OCI-LY1 (cell line): Measurements from ENCODE around the gene UNC13A.
"Not testable (repeated sequence)": the region's sequence is repeated elsewhere in the genome, so short reads cannot be mapped to it uniquely, and the experiment has no call there.

Experiments used
- H2AFZ ChIP-seq: fragments of 200-600 bp; sonication (generic), shearing (Covaris generic); 2 replicates; pipeline ENCODE4 v1.6.0; 2014; ENCODE audit warnings: antibody characterized with exemption, mild to moderate bottlenecking, low read length
- H3F3A ChIP-seq: fragments of 200-600 bp; sonication (generic), shearing (Covaris generic); 2 replicates; pipeline ENCODE4 v1.6.0; 2014; ENCODE audit warnings: mild to moderate bottlenecking, antibody characterized with exemption, low read length, moderate library complexity; ENCODE audit not compliant: insufficient read depth
- H3K27ac ChIP-seq: fragments of 200-600 bp; sonication (generic); 2 replicates; pipeline ENCODE4 v1.5.1; 2014; ENCODE audit warnings: low read length, mixed run types, mild to moderate bottlenecking, low read depth; ENCODE audit not compliant: poor library complexity, severe bottlenecking
- H3K27me3 ChIP-seq: fragments of 200-600 bp; sonication (generic); 2 replicates; pipeline ENCODE4 v1.6.0; 2014; ENCODE audit warnings: antibody characterized with exemption, mild to moderate bottlenecking, low read length, moderate library complexity; ENCODE audit not compliant: insufficient read depth
- H3K36me3 ChIP-seq: fragments of 200-600 bp; sonication (generic); 2 replicates; pipeline ENCODE4 v1.6.1; 2014; ENCODE audit warnings: mild to moderate bottlenecking, antibody characterized with exemption, low read length, moderate library complexity, mixed read lengths; ENCODE audit not compliant: insufficient read depth
- H3K4me1 ChIP-seq: fragments of 200-600 bp; sonication (generic); 2 replicates; pipeline ENCODE4 v1.5.1; 2014; ENCODE audit warnings: mild to moderate bottlenecking, low read length, moderate library complexity; ENCODE audit not compliant: insufficient read depth, severe bottlenecking
- H3K4me2 ChIP-seq: fragments of 200-600 bp; sonication (generic), shearing (Covaris generic); 2 replicates; pipeline ENCODE4 v1.6.1; 2014; ENCODE audit warnings: low read length
- H3K4me3 ChIP-seq: fragments of 200-600 bp; sonication (generic); 2 replicates; pipeline ENCODE4 v1.5.1; 2014; ENCODE audit warnings: low read length, low read depth, mild to moderate bottlenecking, mixed read lengths; ENCODE audit not compliant: poor library complexity, severe bottlenecking
- H3K79me2 ChIP-seq: fragments of 200-600 bp; shearing (Covaris generic); 2 replicates; pipeline ENCODE4 v1.6.1; 2016; ENCODE audit warnings: mixed run types, low read length, mixed read lengths; ENCODE audit not compliant: insufficient read depth
- H3K9ac ChIP-seq: fragments of 200-600 bp; sonication (generic), shearing (Covaris generic); 2 replicates; pipeline ENCODE4 v1.6.1; 2014; ENCODE audit warnings: mild to moderate bottlenecking, low read length, mixed read lengths
- H3K9me2 ChIP-seq: fragments of 200-600 bp; sonication (generic), shearing (Covaris generic); 2 replicates; pipeline ENCODE4 v1.6.1; 2014; ENCODE audit warnings: low read depth, mild to moderate bottlenecking, low read length, mixed read lengths
- H3K9me3 ChIP-seq: fragments of 200-600 bp; shearing (Covaris generic); 2 replicates; pipeline ENCODE4 v1.6.1; 2014; ENCODE audit warnings: low read length, mixed read lengths
- H4K20me1 ChIP-seq: fragments of 200-600 bp; sonication (generic), shearing (Covaris generic); 2 replicates; pipeline ENCODE4 v1.6.0; 2016; ENCODE audit warnings: mild to moderate bottlenecking, low read length; ENCODE audit not compliant: insufficient read depth
- EZH2 ChIP-seq: fragments of 200-600 bp; sonication (generic), shearing (Covaris generic); IDR thresholded peaks from 2 replicates; pipeline ENCODE4 v1.8.0; 2017; ENCODE audit warnings: borderline replicate concordance, mixed run types, mild to moderate bottlenecking, antibody characterized with exemption, low read length, moderate library complexity, mixed read lengths
- TF ChIP-seq, protein P1 (sequence below): fragments of 200-600 bp; sonication (generic), shearing (Covaris generic); IDR thresholded peaks from 2 replicates; pipeline ENCODE4 v1.5.1; 2017; ENCODE audit warnings: mild to moderate bottlenecking, antibody characterized with exemption, low read length, moderate library complexity, mixed read lengths

Gene UNC13A

DNA sequence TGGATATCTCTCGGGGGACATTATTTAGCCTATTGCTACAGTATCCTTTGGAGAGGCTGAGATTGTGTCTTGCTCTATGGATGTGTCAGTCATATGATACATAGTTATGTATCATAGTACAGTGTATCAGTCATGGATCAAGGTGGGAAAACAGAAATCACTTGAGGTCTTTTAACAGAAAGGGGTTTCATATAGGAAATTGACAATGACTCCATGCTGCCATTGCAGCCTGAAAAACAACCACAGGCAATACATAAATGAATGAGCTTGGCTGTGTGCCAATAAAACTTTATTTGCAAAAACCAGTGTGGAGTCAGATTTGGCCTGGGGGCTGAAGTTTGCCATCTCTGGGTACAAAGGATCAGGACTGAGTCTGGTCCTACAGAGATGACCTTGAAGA is 97.3 kb downstream of the UNC13A start:
- Histone ChIP-seq H3K27ac (no peak overlapping the region), H2AFZ (no peak overlapping the region), H3K9me3 (no peaks in the 10 kb centered on the region), H3K4me1 (no peaks in the 10 kb centered on the region), H3K9ac (no peak overlapping the region), H3K4me2 (no peak overlapping the region), H4K20me1 (no peaks in the 10 kb centered on the region), H3K9me2 (no peaks in the 10 kb centered on the region), H3F3A (no peaks in the 10 kb centered on the region), H3K79me2 (no peaks in the 10 kb centered on the region), H3K36me3 (no peaks in the 10 kb centered on the region), H3K27me3 (peaks cover 6% of the 10 kb centered on the region), H3K4me3 (no peak overlapping the region)
- TF ChIP-seq, protein P1, sequence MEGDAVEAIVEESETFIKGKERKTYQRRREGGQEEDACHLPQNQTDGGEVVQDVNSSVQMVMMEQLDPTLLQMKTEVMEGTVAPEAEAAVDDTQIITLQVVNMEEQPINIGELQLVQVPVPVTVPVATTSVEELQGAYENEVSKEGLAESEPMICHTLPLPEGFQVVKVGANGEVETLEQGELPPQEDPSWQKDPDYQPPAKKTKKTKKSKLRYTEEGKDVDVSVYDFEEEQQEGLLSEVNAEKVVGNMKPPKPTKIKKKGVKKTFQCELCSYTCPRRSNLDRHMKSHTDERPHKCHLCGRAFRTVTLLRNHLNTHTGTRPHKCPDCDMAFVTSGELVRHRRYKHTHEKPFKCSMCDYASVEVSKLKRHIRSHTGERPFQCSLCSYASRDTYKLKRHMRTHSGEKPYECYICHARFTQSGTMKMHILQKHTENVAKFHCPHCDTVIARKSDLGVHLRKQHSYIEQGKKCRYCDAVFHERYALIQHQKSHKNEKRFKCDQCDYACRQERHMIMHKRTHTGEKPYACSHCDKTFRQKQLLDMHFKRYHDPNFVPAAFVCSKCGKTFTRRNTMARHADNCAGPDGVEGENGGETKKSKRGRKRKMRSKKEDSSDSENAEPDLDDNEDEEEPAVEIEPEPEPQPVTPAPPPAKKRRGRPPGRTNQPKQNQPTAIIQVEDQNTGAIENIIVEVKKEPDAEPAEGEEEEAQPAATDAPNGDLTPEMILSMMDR = no peak
- TF ChIP-seq EZH2 = no peak

- not testable (repeated sequence) for H3K27me3 ChIP-seq, H3K4me3 ChIP-seq, H3K4me2 ChIP-seq, H3K9me3 ChIP-seq, H4K20me1 ChIP-seq, H2AFZ ChIP-seq, H3K27ac ChIP-seq, H3K9ac ChIP-seq, H3F3A ChIP-seq, H3K79me2 ChIP-seq, H3K9me2 ChIP-seq, H3K4me1 ChIP-seq
- H3K36me3 ChIP-seq = peaks cover 27% of the 10 kb centered on the region
Observed at GRCh38 chr19:17585395-17585794, 102.8 kb downstream of the UNC13A start.

DNA sequence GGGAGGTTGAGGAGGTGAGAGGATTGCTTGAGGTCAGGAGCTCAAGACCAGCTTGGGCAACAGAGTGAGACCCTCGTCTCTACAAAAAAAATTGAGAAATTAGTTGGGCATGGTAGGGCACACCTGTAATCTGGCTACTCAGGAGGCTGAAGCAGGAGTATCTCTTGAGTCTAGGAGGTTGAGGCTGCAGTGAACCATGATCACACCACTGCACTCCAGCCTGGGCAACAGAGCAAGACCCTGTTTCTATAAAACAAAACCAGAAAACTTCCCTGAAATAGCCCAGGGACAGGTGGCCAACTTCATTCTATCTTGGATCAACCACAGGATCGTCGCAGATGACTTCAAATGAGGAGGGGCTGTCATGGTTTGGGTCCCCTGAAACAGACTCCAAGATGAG is 104.0 kb downstream of the UNC13A start:
- Histone ChIP-seq H3K4me1 (no peaks in the 10 kb centered on the region), H2AFZ (no peak overlapping the region), H3K79me2 (no peaks in the 10 kb centered on the region), H3K4me2 (no peak overlapping the region), H3F3A (no peaks in the 10 kb centered on the region), H4K20me1 (no peaks in the 10 kb centered on the region), H3K27ac (no peak overlapping the region), H3K9me2 (no peaks in the 10 kb centered on the region), H3K4me3 (no peak overlapping the region), H3K9ac (no peak overlapping the region), H3K27me3 (no peaks in the 10 kb centered on the region), H3K9me3 (no peaks in the 10 kb centered on the region), H3K36me3 (peaks cover 31% of the 10 kb centered on the region)
- TF ChIP-seq, protein P1 = no peak
- TF ChIP-seq EZH2 = no peak

DNA sequence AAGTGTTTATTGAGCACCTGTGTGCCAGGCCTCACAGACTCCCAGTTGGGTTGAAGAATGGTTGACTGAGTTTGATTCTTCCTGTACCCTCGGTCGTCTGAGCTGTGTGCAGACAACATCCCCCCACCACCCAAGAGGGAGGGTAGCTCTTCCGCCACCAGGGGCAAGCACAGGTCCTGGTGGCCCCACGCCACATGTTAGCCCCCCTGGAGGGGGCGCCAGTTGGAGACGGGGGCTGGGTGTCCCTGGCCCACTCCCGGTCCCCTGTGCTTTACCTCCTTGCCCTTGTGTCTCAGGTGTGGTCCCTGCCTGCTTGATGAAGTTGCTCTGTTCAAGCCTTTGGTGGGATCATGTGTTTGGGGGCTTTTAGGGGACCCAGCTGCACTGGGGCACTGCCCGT is 105.5 kb downstream of the UNC13A start:
- H3K79me2 ChIP-seq = no peaks in the 10 kb centered on the region
- no peaks in the 10 kb centered on the region for H4K20me1 ChIP-seq
- no peaks in the 10 kb centered on the region for H3F3A ChIP-seq
- H3K9ac ChIP-seq = no peak overlapping the region
- no peaks in the 10 kb centered on the region for H3K27me3 ChIP-seq
- H2AFZ ChIP-seq = no peak overlapping the region
- H3K4me1 ChIP-seq = no peaks in the 10 kb centered on the region
- H3K36me3 ChIP-seq = peaks cover 41% of the 10 kb centered on the region
- no peaks in the 10 kb centered on the region for H3K9me3 ChIP-seq
- no peaks in the 10 kb centered on the region for H3K9me2 ChIP-seq
- TF ChIP-seq EZH2 = no peak
- TF ChIP-seq, protein P1 = no peak
- H3K4me3 ChIP-seq = no peak overlapping the region
- no peak overlapping the region for H3K27ac ChIP-seq
- no peak overlapping the region for H3K4me2 ChIP-seq
